Activated naive CD8-positive, alpha-beta T cell treated with anti-CD3 and anti-CD28 coated beads, Interleukin-2, amount 50 U/mL, for 16 hours (primary cell): ENCODE results near the gene NFATC2.
"Not testable (repeated sequence)": the region's sequence is repeated elsewhere in the genome, so short reads cannot be mapped to it uniquely, and the experiment has no call there.

Experiments used
- DNase-seq: peaks from one replicate; pipeline ENCODE4 v3.0.0-alpha.2; 2020; ENCODE audit warnings: low read depth, low spot score

NFATC2 gene

DNA sequence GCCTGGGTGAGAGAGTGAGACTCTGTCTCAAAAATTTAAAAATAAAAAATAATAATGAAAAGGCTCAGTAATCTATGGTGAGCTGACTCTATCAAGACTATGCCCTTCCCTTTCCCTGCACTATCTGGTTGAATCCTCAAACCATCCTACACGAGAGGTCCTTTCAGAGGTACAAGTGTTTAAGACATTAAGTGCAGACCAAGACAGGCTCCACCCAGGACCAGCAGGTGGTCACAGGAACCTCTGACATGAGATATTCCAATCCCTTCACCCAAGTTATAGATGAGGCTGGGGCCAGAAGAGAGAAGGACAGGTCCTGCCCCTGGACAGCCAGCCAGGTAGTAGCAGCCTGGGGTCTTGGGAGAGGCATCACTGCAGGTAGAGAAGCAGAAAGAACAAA is 182.6 kb downstream of the NFATC2 start:
- no peak for DNase-seq

GRCh38 chr20:51359401-51359800 is 183.1 kb downstream of the NFATC2 start:
- DNase-seq: no peak

- DNase-seq: no peak
Observed at GRCh38 chr20:51358032-51358724, 184.3 kb downstream of the NFATC2 start.

DNA sequence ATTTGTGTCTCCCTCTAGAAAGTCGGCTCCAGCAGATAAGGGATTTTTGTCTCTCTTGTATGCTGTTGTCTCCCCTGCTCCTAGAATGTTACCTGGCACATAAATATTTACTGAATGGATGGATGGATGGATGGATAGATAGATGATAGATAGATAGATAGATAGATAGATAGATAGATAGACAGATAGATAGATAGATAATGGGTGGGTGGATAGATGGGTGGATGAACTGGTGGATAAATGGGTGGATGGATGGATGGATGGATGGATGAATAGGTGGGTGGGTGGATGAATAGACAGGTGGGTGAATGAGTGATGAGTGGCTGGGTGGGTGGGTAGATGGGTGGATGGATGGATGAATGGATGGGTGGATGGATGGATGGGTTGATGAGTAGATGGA is 185.0 kb downstream of the NFATC2 start:
- DNase-seq: no peak

DNA sequence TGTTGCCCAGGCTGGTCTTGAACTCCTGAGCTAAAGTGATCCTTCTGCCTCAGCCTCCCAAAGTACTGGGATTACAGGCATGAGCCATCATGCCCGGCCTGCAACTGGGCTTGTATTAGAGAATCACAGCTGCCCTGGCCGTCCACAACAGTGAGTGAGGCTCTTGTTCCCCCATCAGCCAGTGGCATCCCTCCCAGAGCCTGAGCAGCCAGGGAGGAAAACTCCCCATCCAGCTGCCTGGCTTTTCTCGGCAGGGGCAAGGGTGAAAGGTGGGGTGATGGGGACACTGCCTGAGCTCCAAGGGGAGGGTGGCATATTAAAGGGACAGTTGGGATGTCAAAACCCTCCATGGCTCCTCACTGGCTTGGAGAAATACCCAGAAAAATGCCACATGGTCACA is 185.6 kb downstream of the NFATC2 start:
- no peak for DNase-seq

DNA sequence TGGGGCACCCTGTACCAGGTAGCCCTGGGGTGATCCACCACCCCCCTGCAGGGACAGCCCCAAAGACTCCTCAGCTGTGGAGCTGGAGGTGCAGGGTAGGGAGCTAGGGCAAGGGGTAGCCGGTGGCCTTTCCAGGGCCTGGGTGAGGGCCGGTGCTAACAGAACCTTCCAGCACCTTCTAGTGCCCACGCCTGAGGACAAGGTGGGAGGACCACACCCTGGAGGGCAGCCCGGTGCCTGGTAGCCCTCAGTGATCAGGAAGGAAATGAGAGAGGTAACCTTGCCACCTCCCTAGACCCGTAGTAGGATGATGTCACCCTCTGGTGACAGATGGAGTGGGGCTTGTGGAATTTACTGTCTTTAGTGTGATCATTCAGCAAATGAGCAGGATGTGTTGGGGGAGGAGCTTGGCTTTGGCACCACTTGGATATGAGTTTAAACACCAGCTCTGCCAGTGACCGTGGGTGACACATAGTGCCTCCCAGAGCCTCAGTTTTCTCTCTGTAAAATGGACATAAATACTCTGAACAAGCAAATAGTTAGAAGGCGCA is 187.7 kb downstream of the NFATC2 start:
- DNase-seq: no peak

- no peak for DNase-seq
Observed at GRCh38 chr20:51354191-51354768, 188.2 kb downstream of the NFATC2 start.

DNA sequence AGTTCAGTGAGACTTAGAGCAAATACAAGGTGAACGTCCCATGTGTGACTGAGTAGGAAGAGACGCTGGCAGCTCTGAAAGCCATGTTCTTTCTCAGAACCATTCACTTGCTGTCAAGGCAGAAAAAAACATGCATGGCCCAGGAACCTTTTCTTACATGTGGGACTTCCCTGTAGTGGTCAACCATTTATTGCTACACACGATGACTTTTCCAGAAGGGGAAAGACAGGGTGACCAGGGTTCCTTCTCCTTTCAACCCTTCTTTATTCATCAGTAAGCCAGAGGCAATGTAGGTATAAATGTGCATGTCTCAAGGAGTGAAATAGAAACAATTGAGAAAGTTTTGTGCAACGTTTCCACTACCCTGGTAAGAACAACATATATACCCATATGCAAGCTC is 189.0 kb downstream of the NFATC2 start:
- no peak for DNase-seq

- DNase-seq: no peak
Observed at GRCh38 chr20:51352791-51353190, 189.7 kb downstream of the NFATC2 start.

- DNase-seq: no peak
Observed at GRCh38 chr20:51350941-51351631, 191.4 kb downstream of the NFATC2 start.

DNA sequence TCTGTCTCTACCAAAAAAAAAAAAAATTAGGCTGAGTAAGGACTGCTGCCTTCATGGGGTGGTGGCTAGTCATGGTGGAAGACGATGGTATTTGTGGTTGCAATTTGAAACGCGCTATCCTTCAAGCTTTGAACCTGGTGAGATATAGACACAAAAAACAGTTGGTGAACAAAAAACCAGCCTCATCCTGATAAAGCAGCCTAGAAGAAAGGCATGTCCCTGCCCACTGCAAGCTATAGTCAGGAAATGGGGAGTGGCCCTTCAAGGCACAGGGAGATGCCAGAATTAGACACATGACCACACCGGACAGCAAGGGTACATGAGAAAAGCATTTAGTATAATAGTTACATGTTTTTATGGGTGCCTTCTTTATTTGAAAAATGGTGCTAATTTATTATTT is 193.6 kb downstream of the NFATC2 start:
- no peak for DNase-seq

DNA sequence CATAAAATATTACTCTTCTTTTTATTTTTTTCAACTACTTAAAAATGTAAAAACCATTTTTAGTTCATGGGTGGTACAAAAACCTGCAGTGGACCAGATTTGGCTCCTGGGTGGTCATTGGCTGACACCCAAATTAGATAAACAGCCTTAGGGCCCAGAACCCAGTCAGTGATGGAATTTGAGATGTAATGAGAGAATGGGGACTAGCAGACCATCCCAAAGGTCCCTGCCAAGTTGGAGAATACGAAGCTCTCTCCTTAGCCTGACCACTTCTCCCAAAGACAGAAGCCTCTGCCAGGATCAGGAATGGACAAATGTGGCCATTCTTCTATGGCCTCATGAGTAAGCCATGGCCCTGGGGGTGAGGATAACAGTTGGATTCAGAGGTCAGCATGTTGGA is 194.7 kb downstream of the NFATC2 start:
- no peak for DNase-seq

GRCh38 chr20:51346686-51347485 is 195.6 kb downstream of the NFATC2 start:
- no peak for DNase-seq

DNA sequence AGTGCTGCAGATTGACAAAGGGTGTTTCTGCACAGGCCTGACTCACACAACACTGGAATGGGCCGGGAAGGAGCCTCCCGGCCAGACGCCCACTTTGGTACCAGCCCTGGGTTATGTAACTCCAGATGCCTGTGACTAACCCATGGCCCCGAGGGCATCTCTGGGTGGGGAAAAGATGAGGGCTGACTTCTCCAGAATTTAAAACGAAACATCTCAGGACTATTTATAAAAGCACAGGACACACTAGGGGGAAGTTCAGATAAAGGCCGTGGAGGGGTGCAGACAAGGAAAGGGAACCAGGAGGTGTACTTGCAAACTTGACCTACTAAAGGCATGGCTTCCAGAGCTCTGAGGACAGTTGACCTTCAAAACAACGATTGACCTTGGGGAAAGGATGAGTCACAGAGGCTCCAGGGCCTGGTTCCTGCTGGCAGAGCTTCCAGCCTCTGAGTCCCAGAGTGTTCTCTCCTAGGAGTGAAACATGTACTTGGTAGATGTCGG is 196.9 kb downstream of the NFATC2 start:
- DNase-seq: no peak

GRCh38 chr20:51343802-51344201 is 198.7 kb downstream of the NFATC2 start:
- not testable (repeated sequence) for DNase-seq

DNA sequence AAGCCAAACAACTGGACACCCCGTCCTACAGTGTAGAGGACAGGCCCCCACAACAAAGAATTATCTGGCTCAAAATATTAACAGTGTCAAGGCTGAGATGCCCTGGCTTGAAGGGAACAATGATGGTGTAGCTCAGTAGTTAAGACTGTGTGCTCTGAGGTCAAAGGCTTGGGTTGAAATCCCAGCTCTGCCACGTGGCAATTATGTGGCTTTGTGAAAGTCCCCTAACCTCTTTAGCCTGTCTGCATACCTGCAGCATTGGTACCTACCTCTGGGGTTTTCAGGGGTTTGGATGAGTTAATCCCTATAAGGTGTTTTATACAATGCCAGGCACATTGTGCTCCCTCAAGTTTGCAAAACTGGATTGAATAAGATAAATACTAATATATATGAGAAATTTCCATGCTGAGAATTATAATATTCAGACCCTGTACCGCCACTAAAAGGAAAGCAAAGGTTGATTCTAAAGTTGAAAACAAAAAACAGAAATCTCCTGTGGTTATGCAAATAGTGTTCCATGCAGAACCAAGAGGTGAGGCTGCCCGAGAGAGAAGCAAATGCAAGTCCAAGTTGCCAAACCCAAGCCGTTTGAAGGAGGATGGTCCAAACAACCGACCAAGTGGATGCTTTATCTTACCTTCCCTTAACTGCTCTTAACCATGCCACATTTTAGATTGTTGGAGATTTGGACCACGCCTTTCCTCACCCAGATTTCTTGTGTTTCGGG is 199.8 kb downstream of the NFATC2 start:
- DNase-seq: no peak

DNA sequence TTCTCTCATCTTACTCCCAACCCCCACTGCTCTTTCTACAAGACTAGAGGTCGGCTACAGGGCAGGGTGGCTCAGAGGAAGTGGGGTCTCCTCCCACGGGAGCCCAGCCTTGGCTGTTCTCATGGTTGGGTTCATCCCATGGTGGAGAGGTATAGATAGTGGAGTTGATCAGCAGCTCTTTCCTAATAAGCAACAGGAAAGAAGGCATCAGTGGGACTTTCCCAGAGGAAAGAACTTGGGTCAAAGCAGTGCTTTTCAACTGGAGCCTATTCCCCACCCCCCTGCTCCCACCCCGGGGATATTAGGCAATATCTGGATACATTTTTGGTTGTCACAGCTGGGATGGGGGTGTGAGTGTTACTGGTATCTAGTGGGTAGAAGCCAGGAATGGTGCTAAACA is 200.9 kb downstream of the NFATC2 start:
- no peak for DNase-seq

GRCh38 chr20:51340451-51340840 is 202.1 kb downstream of the NFATC2 start:
- no peak for DNase-seq

DNA sequence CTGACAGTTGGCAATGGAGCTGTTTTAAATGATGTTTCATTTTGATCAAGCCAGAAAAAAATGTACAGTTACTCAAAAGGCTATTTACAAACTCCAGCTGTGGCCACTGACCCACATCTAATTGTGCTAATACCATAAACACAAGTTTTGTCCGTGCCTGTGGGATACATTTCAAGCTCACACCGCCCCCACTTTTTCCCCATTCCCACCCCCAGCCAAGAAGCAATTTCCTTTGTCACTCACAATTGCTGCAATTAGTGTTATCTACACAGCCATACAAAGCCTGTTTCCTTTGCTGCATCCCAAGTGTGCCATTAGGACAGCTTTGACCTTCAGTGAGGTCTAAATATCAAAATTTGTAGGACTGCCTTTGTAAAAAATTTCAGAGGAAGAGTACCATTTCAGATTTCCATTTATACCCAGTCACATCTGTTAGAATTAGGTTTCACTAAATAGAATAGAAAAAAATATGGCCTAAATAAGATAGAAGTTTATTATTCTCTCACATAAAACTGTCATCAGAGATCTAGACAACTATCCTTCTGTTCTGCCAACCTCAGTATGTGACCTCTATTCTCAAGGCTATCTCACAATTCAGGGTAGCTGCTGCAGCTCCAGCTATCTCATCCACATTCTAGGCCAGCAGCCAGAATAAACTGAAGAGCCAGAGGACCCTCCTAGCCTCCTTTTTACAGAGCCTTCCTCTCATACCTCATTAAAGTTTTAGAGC is 202.6 kb downstream of the NFATC2 start:
- no peak for DNase-seq

DNA sequence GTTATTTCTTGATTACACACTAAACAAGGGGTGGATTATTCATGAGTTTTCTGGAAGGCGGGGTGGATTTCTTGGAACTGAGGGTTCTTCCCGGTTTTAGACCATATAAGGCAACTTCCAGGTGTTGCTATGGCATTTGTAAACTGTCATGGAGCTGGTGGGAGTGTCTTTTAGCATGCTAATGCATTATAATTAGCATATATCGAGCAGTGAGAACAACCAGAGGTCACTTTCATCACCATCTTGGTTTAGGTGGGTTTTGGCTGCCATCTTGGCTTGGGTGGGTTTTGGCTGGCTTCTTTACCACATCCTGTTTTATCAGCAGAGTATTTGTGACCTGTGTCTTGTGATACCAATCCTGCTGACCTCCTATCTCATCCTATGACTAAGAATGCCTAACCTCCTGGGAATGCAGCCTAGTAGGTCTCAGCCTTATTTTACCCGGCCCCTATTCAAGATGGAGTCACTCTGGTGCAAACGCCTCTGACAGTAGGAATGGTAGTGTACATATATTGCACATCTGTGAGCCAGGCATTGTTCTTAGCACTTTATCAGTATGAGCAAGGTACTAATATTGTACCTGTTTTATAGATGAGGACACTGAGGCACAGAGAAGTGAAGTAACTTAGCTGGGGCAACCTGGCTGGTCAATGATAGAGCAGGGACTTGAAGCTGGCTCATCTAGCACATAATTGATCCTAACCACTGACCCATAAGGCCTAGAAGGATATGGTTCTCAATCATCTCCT is 203.7 kb downstream of the NFATC2 start:
- no peak for DNase-seq
